GOT3 (cell line): ENCODE results near the gene TMEM266.
"Not testable (repeated sequence)": the region's sequence is repeated elsewhere in the genome, so short reads cannot be mapped to it uniquely, and the experiment has no call there.

ENCODE experiments used
- DNase-seq: peaks from one replicate; lab custom pipeline; 2025; ENCODE audit warnings: mixed read lengths; lab: John Stamatoyannopoulos, UW

TMEM266 gene, protein sequence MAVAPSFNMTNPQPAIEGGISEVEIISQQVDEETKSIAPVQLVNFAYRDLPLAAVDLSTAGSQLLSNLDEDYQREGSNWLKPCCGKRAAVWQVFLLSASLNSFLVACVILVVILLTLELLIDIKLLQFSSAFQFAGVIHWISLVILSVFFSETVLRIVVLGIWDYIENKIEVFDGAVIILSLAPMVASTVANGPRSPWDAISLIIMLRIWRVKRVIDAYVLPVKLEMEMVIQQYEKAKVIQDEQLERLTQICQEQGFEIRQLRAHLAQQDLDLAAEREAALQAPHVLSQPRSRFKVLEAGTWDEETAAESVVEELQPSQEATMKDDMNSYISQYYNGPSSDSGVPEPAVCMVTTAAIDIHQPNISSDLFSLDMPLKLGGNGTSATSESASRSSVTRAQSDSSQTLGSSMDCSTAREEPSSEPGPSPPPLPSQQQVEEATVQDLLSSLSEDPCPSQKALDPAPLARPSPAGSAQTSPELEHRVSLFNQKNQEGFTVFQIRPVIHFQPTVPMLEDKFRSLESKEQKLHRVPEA

DNA sequence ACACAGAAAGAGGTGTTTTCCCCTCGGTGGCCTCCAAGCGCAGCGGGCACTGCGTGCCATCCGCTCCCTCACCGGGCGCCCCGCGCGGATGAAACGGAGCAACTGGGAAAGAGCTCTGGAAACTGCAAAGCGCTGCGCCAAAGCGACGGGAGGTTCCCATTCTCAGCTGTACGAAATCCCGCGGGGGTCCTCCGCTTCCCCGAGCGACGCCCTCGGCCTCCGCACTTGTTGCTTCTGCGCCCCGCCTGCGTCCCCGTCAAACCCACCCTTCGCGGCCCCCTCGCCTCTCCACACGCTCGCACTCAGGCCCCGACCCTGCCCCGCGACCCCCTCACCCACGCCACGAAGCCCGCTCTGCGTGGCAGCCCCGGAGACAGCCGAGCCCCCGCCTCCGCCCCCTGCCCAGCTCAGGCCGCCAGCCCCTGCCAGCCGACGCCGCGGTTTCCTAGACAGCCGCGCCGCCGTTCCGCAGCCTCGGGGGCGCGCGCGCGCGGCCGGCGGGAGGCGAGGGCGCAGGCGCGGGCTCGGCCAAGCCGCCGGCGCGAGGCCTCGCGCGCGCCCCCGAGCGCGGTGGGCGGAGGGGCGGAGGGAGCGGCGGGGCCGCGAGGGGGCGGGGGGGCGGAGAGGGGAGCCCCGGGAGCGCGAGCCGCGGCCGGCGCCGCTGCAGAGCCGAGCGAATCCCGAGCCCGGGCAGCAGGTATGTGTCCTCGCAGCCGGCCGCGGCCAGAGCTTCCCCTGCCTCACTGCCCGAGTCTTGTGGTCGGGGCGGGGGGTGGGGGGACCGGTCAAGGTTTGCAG lies at the start of gene TMEM266:
TSS of gene TMEM266 (plus strand) at position 666 of the 798 bp plus-strand sequence. CDS start 74,279 bp downstream, outside the sequence.
- no peak for DNase-seq

DNA sequence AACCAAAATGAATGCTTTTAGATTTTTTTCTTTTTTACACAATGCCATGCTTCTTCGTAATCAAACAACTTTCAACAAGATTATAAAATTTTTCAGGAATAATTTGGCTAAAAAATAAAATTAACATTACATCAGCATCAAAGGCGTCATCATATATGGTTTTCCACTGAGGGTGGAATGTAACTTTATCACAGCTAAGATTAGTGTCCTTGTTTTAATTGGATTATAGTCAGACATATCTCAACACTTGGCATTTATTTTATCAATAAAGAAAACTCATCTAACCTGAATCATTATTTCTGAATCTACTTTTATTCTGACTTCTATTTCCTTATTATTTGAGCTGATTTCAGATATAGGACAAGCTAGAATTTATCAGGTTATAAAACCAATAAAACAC lies 49.2 kb upstream of the TMEM266 start:
- DNase-seq: no peak

DNA sequence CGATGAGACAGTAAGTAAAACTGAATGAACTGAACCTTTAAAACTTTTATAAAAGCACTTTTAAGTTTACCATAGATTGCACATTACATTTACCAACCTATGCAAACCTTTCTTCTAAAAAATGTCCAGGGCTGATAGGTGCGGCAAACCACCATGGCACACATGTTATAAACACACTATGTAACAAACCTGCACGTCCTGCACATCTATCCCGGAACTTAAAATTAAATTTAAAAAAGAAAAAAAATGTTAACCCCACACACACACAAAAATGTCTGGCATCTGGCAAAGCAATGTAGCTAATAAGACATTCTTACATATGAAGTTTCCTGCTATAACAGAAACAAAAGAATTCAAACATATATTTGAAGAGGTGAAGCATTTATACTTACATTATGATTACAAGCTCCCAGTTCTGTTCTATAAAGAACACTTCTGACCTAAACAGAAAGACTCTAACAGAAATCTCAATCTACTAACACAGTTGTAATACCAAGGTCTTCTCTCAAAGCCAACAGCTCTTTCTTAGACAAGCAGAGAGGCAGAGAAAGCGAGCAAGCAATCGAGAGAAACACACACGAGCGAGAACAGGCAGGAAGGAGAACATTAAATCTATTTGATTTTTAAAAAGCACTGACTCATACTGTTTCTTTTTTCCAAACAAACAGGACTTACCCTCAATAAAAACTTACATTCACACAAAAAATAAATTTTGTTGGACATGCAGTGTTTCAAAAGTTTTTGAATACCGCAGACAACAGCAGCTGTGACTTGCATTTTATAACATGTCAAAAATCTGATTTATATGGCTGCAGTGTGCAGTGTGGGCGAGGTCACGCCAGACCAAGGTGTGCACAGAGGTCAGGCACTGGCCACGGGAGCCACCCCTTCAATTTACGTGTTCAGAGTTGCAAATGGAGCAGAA lies 47.9 kb upstream of the TMEM266 start, which contains the start of gene NRG4:
TSS of gene NRG4 (minus strand) at position 798 of the 925 bp plus-strand sequence. CDS start 1,194 bp downstream, outside the sequence.
- no peak for DNase-seq

DNA sequence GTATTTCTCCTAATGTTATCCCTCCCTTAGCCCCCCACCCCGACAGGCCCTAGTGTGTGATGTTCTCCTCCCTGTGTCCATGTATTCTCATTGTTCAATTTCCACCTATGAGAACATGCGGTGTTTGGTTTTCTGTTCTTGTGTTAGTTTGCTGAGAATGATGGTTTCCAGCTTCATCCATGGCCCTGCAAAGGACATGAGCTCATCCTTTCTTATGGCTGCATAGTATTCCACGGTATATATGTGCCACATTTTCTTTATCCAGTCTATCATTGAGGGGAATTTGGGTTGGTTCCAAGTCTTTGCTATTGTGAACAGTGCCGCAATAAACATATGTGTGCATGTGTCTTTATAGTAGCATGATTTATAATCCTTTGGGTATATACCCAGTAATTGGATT lies 46.3 kb upstream of the TMEM266 start:
- not testable (repeated sequence) for DNase-seq

DNA sequence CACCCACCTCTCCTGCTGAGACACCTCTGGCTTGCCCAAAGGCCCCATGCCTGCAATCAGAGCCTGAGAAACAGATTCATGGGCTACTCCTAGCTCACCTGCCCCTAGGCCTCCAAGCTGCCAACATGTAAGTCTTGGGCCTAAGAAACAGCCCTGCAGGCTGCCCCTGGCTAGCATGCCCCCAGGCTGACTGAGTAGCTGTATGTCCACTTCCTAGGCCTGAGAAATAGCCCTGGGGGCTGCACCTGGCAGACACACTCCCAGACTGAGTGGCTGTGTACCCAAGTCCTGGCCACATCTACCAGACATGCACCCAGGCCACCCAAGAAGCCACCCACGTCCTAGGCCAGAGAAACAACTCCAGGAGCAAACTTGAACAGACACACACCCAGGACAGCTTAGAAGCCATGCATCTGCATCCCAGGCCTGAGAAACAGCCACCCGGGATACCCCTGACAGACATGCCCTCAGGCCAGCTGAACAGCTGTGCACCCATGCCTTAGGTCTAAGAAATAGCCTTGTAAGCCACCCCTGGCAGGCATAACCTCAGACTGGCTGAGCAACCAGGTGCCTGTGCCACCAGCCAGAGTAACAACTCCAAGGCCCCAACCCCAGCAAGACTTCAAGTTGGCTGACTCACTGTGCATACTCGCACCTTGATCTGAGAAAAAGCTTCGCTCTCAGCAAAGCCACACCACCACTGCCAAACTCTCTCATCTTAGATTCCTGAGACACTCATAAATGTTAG lies 35.6 kb upstream of the TMEM266 start:
- DNase-seq: no peak

DNA sequence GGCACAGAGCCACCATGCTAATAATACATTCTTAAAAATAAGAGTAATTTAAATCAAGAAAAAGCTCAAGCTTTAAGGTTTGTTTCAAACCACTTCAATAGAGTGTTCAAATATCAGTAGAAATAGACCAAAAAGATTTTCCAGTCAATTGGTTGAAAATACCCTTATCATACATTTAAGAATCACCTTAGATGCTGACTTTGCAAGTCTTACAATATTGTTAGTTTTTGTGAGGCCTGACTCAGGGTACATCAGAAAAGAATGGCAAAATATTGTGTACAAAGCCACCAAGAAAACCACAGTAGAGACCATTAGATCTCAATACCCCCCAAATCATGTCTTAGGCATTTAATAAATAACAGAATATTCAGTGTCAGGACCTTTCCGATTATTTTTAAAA lies 27.7 kb upstream of the TMEM266 start:
- no peak for DNase-seq

DNA sequence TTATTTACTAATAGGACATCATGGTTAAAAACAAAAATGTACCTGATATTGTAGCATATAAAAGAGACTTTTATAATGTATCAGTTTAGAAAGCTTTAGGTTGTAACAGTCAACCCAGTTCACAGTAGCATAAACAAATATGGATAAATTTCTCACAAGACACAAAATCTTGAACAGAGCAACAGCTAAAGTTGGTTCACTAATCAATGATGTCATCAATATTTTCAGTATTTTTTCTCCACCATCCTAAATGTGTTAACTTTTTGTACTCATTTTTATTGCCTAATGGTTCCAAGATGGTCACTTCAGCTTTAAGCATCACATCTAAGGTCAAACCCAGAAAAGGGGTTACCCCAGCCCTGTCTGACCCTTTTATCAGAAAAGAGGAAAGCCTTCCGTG lies 26.3 kb upstream of the TMEM266 start:
- no peak for DNase-seq

DNA sequence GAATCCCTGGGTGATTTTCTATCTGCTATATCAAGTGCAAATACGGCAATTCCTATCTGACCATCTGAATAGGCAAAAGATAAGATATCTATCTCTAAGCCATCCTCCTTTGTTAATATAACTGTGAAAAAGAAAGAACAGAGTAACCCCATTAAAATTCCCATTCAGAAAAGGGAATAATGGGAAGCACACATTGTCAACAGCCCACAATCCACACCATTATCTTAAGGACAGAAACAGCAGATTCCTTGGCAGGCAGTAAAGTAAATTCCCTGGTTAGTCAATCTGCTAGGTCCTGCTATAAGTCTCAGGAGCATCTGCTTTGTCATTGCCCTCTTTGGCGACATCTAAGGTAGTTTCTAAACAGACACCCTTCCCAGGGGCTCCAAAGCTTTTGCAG lies 25.7 kb upstream of the TMEM266 start:
- no peak for DNase-seq

DNA sequence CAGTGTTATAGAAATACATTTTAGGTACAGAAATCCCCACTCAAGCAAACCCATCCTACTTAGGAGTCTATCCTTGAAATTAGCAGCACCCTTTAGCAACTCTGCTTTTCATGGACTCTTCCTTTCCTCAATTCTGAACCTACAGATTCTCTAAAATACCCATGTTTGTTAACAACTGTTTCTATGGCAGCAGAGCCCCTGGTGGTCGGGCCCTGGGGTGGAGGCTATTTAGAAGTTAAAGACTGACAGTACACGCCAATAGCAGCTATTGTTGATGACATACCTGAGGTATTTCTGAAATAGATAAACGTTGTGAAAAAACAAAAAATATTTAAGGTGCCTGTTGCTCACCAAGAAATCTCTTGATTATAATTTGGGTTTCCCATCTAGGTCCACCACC lies 24.2 kb upstream of the TMEM266 start:
- DNase-seq: no peak

DNA sequence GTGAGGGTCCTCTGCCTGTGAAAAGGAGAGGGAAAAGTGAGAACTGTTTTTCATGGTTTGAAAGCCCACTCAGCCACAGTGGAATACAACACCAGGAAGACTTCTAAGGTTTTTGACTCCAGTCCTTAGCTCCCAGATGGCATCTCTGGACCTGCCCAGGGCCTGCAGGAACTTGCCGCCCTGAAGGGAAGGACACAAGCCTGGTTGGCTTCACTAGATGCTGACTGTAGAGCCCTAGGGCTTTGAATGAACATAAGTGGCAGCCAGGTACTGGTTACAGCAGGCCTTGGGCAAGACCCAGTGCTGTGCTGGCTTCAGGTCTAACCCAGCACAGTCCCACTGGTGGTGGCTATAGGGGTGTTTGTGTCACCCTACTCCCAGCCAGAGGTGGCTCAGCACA lies 21.3 kb upstream of the TMEM266 start:
- DNase-seq: no peak

DNA sequence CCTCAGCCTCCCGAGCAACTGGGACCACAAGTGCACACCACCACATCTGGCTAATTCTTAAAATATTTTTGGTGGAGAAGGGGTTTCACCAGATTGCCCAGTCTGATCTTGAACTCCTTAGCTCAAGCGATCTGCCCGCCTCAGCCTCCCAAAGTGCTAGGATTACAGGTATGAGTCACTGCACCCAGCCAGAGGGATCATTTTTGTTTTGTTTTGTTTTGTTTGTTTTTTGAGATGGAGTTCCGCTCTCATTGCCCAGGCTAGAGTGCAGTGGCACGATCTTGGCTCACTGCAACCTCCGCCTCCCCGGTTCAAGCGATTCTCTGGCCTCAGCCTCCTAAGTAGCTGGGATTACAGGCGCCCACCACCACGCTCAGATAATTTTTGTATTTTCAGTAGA lies 5.6 kb upstream of the TMEM266 start:
- not testable (repeated sequence) for DNase-seq

DNA sequence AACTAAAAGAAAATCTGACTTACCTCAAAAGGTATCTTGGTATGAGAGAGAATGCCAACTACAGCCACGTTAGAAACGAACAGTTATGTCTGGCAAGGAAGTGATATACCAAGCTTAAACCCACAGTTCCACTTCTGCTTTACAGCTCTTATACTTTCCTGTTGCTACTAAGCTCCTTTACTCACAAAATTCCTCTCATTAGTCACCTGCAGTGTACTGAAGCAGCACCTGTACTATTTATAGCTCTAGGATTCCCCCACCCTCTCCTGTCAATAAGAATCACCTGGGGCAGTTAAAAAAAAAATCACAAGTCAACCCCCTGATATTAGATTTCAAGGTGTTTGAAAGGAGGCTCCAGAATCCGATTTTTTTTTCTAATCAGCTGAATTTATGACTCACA lies 2.9 kb upstream of the TMEM266 start:
- DNase-seq: no peak

DNA sequence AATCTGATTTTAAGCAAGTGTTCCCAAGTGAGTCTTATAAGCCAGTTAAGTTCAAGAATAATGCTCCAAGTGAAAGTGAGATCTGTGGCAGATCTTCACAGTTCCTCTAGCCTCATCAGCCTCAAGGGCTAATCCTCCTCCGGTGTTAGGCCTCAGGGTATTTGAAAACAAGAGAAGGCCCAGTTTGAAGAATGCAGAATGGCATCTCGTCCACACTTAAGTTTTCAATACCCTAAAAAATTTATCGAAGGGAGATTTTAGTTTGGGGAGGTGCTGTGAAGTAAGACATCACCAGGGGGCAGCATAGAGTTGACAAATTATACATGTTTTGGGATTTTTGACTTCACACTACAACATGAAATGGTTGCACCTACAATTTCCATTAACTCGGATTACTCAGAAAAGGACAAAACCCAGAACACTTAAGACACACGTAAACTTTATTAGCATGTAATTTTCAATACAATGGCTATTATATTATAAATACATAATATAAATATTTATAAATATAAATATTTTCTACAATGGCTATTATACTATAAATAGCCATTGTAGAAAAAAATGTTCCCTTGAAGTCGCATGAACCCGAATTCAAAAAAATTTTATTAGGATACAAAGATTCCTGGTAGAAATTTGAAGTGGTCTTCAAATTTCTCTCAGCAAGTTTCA lies 2.3 kb upstream of the TMEM266 start:
- no peak for DNase-seq

DNA sequence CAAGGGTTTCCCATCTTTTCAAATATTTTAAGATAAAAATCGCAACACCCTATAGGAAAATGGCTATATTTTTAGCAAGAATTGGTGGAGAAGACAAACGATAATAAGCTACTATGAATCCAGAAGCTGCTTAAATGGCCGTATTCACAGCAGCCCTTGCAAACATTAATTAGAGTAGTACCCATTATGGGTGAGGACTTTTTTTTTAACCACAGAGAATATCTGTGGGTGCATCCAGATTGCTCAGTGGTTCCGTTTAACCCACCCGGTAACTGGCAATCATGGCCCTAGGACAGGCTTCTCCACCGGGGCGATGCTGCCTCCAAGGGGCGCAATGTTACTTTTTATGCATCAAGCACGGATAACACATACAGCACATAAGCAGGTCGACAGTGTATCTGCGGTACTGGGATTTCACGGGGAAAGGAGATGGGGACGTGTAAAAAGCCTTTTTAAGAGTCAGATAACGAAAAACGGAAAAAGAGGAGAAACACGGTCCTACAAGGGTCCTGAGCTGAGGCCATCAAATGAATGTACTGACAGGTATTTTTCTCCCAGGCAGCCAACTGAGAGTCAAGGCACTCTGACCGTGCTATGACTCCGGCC lies 968 bp upstream of the TMEM266 start:
- no peak for DNase-seq

DNA sequence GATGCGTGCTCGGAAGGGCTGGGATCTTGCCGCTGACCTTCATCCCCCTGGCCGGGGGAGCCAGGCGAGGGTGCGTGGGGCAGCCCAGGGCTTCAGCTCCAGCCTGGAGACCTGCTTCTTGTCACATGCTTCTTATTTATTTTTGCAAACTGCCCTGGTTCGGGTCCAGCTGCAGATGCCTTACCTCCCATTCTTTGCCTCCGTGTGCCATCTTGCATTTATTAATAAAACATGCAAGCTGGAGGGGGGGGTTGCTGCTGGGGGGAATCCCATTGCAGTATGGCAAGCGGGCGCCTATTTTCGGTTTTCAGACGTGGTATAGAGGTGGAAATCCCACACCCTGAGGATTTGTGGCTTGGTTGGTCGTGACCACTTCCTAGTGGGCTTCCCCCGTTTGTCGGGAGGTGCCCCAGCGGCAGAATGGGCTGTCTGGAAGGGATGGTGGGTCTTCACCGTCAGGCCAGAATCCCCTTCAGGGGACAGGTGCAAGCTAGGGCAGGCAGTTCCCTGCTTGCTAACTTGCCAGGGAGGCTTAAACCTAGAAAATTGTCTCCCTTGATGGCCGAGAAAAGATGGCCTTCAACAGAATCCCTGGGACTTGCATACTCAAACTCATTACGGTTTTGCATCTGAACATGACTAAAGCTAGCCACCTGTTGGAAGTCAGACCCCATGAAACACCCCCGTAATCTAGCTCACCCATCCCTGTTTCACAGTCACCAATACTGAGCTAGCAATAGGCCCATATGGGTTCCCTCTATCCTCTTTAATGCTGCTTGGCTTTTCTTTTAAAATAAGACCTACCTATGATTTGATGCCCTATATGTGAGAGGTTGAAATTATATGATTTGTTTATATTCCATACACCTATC lies 569 bp downstream of the TMEM266 start:
- DNase-seq: no peak

DNA sequence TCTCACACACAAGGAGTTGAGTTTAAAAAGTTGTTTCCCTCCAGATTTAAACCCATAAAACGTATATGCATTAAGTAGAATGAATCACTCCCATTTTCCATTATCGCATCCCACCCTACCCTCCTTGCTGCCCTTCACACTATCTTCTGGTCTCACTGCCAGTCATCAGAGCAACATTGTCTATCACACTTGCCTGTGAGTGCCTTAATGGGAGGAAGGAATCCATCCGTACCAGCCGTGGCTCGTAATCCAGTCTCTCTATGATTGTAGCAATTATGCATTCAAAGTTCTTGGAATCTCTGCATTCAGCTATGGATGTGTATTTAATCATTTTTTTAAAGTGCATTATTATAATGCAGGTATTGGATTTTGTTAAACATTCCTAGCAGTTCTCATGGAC lies 1.9 kb downstream of the TMEM266 start:
- DNase-seq: no peak

DNA sequence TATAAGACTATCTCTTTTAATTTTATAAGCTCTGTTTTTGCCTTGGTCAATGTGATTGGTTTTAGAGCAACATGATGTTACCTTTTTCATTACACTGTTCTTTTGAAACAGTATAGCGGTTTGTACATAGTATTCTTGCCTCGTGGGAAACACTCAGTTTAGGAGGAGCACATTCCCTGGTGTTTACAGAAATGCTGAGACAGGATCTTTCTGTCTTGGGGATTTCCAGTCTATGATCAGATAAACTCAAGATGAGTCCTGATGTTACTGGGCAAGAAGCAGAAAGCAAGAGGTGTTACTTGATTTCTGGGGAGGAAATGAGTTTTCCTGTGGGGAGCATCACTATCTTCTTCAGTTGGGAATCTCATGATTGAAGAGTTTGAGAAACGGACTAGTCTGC lies 2.5 kb downstream of the TMEM266 start:
- DNase-seq: no peak

DNA sequence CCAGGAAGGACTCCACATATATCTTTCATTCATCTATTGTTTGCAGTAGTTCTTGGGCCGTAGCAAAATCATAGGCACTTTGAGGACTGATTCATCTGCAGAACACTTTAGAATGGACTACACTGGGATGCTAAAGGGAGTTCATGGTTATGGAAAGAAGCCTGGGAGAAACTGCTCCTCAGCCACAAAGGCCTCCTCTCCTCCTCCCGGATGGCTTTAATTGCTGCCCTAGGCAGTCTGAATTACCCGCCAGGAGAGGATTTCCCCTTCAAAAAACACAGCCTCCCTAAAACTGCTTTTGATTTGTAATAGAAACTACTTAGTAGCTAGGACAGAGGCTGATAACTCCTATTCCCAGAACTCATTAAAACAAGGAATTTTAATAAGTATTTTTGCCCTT lies 4.6 kb downstream of the TMEM266 start:
- no peak for DNase-seq

DNA sequence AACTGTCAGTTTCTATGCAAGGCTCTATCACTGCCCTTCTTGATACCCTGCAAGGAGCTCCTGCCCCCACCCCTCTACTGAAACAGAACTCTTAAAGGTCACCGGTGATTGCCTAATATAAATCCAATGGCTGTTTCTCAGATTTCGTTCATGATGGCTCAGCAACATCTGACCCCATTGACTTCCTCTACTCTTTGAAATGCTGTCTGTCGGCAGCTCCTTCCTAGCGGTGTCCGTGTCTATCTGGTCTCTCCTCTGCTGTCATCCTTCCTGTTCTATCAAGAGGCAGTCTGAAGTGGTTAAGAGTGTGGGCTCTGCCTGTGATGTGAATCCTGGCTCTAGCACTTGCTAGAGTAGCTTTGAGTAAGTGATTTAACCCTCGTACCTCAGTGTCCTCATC lies 5.5 kb downstream of the TMEM266 start:
- no peak for DNase-seq
